NCI-H82 (cell line): ENCODE measurements around the gene FBXW11.
"Not testable (repeated sequence)": the region's sequence is repeated elsewhere in the genome, so short reads cannot be mapped to it uniquely, and the experiment has no call there.

Experiments
- DNase-seq: peaks from one replicate; lab custom pipeline; 2025; lab: John Stamatoyannopoulos, UW

Gene FBXW11

DNA sequence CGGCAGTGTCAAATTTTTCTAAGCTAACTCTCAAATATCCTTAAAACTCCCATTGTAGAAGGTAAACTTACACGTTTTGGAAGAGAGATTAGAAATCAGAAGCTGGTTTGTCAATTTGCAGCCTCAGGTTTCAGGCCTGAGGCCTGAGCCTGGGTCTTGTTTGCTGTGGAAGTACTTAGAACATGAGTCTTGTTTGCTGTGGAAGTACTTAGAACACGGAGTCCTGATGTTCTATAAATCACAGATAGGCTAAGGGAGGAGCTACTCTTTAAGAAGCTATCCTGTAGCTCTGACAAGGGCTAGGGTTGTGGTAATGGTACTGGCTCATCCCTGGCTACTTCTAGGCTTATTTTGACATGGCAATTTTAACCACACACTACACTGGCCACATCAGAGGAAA is 97.8 kb downstream of the FBXW11 start:
- no peak for DNase-seq

DNA sequence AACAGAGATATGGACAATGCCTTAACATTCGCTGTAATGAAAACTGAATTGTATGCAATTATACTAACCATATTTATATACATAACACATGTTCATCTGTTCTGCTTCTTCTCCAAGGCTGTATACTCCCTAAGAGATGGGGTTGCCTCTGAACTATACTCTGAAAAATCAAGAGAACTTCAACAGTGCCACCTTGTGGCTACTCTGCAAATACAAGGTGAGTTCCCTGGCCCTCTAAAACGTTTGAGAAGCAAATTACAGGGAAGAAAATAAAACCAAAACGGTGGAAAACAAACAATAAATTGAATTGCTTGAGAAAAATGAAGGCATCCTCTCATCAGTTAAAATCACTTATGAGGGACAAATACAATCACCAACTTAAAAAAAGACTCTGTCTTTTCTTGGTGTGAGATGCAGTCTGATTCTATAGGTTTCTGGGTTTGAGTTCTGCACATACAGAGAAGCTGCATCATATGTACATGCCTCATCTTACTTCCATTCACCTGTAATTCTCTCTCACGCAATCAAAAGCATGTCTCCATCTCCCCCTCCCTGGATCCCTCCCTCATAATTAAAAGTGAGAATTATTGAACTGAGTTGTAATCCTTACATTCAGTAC is 98.6 kb downstream of the FBXW11 start:
- peak; percentile 65 for DNase-seq

- no peak for DNase-seq
These were observed 99.5 kb downstream of the FBXW11 start for GRCh38 chr5:171906703-171907590.

- no peak for DNase-seq
These were observed 100.3 kb downstream of the FBXW11 start for GRCh38 chr5:171906066-171906570.

GRCh38 chr5:171904886-171905285 is 101.6 kb downstream of the FBXW11 start:
- DNase-seq = no peak

GRCh38 chr5:171901764-171902163 is 104.7 kb downstream of the FBXW11 start:
- DNase-seq = no peak

DNA sequence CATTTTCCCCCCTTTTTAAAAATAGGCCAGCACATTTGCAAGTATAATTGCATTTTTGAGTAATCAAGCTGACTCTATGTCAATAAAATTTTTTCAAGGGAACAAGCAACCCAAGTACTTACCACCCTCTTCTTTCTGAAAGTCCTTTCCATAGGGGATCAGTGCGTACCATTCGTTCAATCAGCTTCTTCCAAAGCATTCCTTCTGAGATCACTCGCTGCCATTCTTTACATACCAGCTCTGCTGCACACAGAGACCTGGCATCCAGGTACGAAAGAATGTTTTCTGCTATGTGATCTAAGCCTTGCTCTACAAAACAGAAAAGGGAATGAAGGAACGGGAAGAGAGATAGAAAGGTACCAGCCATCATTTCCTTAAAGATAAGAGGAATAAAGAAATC is 106.6 kb downstream of the FBXW11 start:
- no peak for DNase-seq

DNA sequence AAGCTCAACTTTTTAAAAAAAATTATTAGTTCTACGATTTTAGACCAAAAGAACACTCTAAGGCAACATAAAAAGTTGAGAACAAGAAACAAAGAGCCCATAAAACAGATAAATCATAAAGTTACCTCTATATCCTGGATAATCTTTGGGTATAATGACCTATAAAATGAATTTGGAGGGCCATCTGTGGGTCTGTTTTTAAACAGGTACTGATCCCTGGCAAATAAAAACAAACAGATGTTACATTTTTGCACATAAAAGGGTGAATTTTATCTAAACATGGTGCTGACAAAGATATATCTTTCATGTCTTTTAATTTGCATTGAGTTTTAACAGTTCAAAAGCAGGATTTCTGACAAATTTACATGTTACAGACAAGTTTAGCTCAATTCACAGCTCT is 107.6 kb downstream of the FBXW11 start:
- DNase-seq = no peak

- no peak for DNase-seq
These were observed 108.1 kb downstream of the FBXW11 start for GRCh38 chr5:171898386-171898785.

- no peak for DNase-seq
These were observed 109.2 kb downstream of the FBXW11 start for GRCh38 chr5:171897231-171897630.

- DNase-seq = no peak
These were observed 111.4 kb downstream of the FBXW11 start for GRCh38 chr5:171895081-171895480.

DNA sequence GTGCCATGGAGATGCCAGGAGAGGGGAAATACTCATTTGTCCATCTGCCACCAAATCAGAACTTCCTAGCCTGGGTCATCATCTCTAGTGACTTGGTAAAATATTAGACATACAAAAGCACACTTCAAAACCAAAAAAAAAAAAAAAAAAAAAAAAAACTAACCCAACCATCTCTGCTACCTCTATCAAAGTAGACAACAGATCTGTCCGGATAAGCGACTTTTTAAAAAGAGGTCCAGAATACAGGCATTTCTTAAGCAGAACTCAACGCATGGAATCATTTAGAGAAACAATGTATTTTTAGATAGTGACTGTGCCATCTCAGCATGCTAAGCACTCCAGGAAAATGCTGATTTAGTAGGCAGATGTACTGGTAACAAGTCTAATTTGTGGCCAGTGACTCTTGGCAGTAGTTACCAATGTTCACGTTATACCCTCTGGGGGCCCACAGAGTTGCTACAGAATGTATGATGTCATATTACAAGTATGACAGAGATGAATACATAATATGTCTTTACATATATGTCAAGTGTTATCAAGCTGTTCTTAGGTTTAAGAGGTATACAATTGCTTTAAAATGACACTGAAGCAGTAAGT is 113.0 kb downstream of the FBXW11 start:
- no peak for DNase-seq

- DNase-seq = no peak
These were observed 114.8 kb downstream of the FBXW11 start for GRCh38 chr5:171891595-171891994.

DNA sequence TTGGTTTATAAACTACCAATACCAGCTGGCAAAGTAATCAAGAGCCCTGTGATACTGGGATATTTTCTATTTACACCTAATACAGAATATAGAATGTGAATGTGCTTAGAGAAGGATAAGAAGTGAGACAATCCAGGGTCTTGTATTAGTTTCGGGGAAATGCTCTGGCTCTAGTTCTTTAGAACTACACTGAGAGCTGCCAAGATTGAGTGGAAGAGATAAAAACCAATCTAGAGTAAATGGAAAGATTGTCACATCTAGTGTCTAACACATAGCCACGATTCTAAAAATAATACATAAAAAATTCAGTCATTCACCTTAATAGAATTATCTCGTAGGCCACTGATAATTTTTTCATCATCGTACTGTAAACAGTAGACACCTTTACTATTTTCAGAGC is 115.3 kb downstream of the FBXW11 start:
- no peak for DNase-seq

DNA sequence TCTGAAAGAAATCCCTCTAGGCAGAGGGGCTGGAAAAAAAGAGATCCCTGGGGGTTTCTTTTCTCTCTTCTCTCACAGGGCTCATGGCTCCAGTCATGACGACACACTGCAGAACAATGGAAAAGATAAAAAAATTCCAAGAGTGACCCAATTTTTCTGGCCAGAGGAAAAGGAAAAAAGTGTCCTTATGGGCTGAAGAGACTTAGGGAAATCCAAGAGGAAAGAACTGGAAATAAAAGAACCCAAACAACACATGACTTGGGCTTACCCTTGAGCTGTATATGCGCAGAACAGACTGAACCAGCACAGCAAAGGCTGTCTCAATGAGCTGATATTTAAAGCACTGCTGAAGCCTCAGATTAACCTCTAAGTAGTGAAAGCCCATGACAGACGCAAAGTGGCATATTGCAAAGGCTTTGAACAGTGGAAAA is 118.4 kb downstream of the FBXW11 start:
- peak; percentile 83 for DNase-seq

DNA sequence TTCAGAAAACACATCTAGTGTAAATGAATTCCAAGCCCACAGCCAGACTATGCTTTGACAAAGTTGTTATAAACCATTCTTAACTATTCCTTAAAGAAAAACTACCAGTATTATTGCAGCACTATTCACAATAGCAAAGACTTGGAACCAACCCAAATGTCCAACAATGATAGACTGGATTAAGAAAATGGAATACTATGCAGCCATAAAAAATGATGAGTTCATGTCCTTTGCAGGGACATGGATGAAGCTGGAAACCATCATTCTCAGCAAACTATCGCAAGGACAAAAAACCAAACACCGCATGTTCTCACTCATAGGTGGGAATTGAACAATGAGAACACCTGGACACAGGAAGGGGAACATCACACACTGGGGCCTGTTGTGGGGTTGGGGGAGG is 120.4 kb downstream of the FBXW11 start:
- DNase-seq = not testable (repeated sequence)

GRCh38 chr5:171882118-171882517 is 124.3 kb downstream of the FBXW11 start:
- DNase-seq = no peak

DNA sequence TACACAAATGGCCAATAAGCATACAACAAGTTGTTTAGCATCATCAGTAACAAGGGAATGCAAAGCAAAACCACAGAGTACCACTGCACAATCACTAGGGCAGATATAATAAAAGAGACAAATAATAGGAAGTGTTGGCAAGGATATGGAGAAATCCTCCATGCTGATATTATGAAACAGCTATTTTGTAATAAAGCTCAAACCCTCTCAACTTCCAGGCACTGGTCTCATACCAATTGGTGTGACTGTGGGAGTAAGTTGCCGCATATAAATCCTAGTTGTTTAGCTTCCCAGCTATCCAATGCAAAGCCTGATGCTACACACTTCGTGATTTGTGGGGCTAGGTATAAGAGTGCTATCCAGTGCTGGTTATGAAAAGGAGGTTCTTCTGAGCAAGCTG is 132.2 kb downstream of the FBXW11 start:
- DNase-seq = no peak

DNA sequence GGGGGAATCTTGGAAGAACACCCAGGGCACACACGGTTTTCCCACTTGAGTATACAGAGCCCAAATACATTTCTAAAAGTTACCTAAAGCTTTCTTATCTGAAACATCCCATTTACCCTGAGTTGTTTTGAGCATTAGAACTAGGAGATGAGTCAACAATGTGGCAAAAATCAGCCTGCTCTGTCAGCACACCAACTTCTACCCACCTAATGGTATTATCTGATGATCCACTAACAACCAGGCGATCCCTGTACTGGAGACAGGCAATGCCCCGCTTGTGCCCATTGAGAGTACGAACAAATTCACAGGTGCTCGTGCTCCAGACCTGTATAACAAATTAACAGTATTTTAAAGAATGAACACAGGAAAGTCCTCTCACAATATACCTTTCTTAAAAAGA is 133.8 kb downstream of the FBXW11 start:
- no peak for DNase-seq

- no peak for DNase-seq
These were observed 134.7 kb downstream of the FBXW11 start for GRCh38 chr5:171871711-171872110.

GRCh38 chr5:171869956-171870355 is 136.5 kb downstream of the FBXW11 start:
- no peak for DNase-seq

GRCh38 chr5:171868236-171868635 is 138.2 kb downstream of the FBXW11 start:
- DNase-seq = no peak

DNA sequence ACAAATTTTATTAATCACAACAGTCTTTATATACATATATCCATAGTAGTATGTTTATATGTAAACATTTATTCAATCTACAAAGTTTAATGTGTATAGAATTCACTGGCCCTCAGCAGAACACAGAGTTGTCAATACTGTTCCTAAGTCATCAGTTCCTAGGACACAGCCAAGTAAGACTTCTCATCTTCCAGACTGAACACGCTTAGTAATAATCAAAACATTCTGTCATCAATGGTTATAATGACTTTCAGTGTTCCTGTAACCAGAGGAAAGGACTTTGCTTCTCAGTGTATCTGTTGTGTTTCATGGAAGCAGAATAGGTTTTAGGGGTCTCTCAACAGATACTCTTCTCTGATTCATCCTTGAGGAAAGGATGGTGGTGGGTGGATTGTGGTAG is 138.7 kb downstream of the FBXW11 start:
- no peak for DNase-seq
